Chondrocyte (in vitro differentiated cells): ENCODE data around the gene SNED1. TPM values are rescaled to one million over a fixed set of nuclear protein-coding genes. Genes with fewer than 3 reads are reported as not detected.

Experiments
- DNase-seq: peaks from one replicate; pipeline ENCODE4 v3.0.0; 2021; ENCODE audit warnings: mixed read lengths, low spot score
- H3K27ac Mint-ChIP-seq: one replicate; pipeline ENCODE4 v1.8.0; 2021; ENCODE audit warnings: mild to moderate bottlenecking, moderate library complexity, mixed read lengths; ENCODE audit not compliant: unreplicated experiment
- H3K27me3 Mint-ChIP-seq: 2 replicates; pipeline ENCODE4 v1.8.0; 2021; ENCODE audit warnings: low read depth, mixed read lengths
- H3K36me3 Mint-ChIP-seq: 2 replicates; pipeline ENCODE4 v1.8.0; 2021; ENCODE audit warnings: low read depth, mixed read lengths
- H3K4me1 Mint-ChIP-seq: 2 replicates; pipeline ENCODE4 v1.8.0; 2021; ENCODE audit warnings: low read depth, mild to moderate bottlenecking, mixed read lengths
- H3K4me3 Mint-ChIP-seq: one replicate; pipeline ENCODE4 v1.8.0; 2021; ENCODE audit warnings: mild to moderate bottlenecking, moderate library complexity, mixed read lengths; ENCODE audit not compliant: unreplicated experiment
- H3K9me3 Mint-ChIP-seq: 2 replicates; pipeline ENCODE4 v1.8.0; 2021; ENCODE audit warnings: low read depth, mixed read lengths
- total RNA-seq: library from RNA; stranded (reverse); gene quantifications from 3 replicates; pipeline ENCODE4 v1.2.1, GENCODE V29; 2021
- TF ChIP-seq, protein P1 (sequence below): fragments of 200-600 bp; sonication (generic); IDR thresholded peaks from 2 replicates; pipeline ENCODE4 v1.5.0; 2021; ENCODE audit warnings: antibody characterized with exemption, mild to moderate bottlenecking, moderate library complexity

The SNED1 gene
- total RNA-seq, 1 donor from 2014 or later, result 1.9 TPM

- no peaks in the 10 kb centered on the region for H3K36me3 Mint-ChIP-seq
- H3K27ac Mint-ChIP-seq, result no peak overlapping the region
- H3K27me3 Mint-ChIP-seq, result peaks cover 28% of the 10 kb centered on the region
- H3K4me1 Mint-ChIP-seq, result peaks cover 13% of the 10 kb centered on the region
- H3K9me3 Mint-ChIP-seq, result no peaks in the 10 kb centered on the region
- peak; percentile 82 for DNase-seq
- TF ChIP-seq, protein P1, sequence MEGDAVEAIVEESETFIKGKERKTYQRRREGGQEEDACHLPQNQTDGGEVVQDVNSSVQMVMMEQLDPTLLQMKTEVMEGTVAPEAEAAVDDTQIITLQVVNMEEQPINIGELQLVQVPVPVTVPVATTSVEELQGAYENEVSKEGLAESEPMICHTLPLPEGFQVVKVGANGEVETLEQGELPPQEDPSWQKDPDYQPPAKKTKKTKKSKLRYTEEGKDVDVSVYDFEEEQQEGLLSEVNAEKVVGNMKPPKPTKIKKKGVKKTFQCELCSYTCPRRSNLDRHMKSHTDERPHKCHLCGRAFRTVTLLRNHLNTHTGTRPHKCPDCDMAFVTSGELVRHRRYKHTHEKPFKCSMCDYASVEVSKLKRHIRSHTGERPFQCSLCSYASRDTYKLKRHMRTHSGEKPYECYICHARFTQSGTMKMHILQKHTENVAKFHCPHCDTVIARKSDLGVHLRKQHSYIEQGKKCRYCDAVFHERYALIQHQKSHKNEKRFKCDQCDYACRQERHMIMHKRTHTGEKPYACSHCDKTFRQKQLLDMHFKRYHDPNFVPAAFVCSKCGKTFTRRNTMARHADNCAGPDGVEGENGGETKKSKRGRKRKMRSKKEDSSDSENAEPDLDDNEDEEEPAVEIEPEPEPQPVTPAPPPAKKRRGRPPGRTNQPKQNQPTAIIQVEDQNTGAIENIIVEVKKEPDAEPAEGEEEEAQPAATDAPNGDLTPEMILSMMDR, result no peak
- H3K4me3 Mint-ChIP-seq, result no peak overlapping the region
Observed at GRCh38 chr2:240959214-240959940, 39.0 kb upstream of the SNED1 start.

GRCh38 chr2:240959941-240960308 is 38.5 kb upstream of the SNED1 start:
- no peaks in the 10 kb centered on the region for H3K9me3 Mint-ChIP-seq
- no peak overlapping the region for H3K4me3 Mint-ChIP-seq
- TF ChIP-seq, protein P1, result no peak
- H3K27ac Mint-ChIP-seq, result no peak overlapping the region
- no peaks in the 10 kb centered on the region for H3K36me3 Mint-ChIP-seq
- peaks cover 13% of the 10 kb centered on the region for H3K4me1 Mint-ChIP-seq
- H3K27me3 Mint-ChIP-seq, result peaks cover 23% of the 10 kb centered on the region
- DNase-seq, result peak; percentile 77

DNA sequence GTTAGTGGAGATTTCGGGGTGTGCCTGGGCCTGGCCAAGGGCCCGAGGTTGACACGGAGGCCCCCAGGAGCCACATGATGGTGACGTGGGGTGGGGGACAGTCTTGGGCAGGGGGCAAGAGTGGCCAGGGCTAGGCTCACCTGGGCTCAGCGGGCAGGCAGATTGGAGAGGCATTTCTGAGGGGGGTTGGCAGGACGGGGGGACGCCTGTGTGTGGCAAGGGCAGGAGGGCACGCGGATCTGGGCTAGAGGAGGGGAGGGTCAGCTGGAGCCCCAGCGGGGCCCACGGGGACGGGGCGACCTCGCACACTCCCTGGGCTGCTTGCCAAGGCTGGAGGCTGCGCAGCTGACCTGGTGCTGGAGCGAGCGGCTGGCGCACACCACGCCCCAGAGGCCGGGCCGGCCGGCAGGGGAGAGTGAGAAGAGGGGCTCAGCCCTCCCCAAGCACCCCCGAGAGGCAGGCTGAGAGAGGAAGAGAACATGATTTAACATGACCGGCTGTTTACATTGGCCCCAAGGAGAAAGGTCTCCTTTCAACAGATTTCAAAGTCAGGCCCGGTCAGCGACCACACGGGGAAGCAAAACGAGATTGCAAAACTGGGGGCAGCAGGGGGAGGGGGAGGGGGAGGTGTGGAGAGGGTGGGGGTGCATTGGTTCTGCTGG is 38.0 kb upstream of the SNED1 start:
- no peak overlapping the region for H3K4me3 Mint-ChIP-seq
- H3K27me3 Mint-ChIP-seq, result peaks cover 17% of the 10 kb centered on the region
- no peak for DNase-seq
- no peaks in the 10 kb centered on the region for H3K36me3 Mint-ChIP-seq
- TF ChIP-seq, protein P1, result no peak
- H3K9me3 Mint-ChIP-seq, result no peaks in the 10 kb centered on the region
- peaks cover 13% of the 10 kb centered on the region for H3K4me1 Mint-ChIP-seq
- no peak overlapping the region for H3K27ac Mint-ChIP-seq

DNA sequence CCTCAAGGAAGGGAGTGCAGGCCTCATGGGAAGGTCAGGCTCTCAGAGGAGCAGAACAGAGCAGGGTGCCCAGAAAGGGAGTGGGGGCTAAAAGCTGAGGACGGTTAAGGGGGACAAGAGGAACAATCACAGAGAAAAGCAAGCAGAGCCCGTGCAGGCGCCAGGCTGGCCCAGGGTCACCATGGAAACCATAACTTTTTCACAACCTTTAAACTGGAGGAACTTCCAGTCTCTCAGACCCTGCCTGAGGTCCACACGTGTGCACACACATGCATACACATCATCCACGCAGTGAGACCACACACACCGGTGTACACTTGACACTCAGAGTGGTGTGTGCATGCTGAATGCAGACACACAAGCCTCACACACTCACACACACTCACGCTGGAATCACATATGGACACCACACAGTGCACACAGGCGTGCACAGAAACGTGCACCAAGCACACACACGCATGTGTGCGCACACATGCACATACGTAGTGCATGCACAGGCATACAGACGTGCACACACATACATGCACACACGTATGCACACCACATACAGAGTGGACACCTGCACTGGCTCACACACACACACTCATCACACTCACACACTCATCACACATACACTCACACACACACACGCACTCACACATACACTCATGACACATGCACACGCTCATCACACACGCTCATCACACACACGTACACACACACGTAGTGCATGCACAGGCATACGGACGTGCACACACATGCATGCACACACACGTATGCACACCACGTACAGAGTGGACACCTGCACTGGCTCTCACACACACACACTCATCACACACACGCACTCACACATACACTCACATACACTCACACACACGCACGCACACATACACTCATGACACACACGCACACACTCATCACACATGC is 37.2 kb upstream of the SNED1 start:
- H3K36me3 Mint-ChIP-seq, result no peaks in the 10 kb centered on the region
- TF ChIP-seq, protein P1, result no peak
- no peak overlapping the region for H3K4me3 Mint-ChIP-seq
- no peaks in the 10 kb centered on the region for H3K9me3 Mint-ChIP-seq
- peaks cover 14% of the 10 kb centered on the region for H3K27me3 Mint-ChIP-seq
- peak; percentile 47 for DNase-seq
- peaks cover 13% of the 10 kb centered on the region for H3K4me1 Mint-ChIP-seq
- H3K27ac Mint-ChIP-seq, result no peak overlapping the region

DNA sequence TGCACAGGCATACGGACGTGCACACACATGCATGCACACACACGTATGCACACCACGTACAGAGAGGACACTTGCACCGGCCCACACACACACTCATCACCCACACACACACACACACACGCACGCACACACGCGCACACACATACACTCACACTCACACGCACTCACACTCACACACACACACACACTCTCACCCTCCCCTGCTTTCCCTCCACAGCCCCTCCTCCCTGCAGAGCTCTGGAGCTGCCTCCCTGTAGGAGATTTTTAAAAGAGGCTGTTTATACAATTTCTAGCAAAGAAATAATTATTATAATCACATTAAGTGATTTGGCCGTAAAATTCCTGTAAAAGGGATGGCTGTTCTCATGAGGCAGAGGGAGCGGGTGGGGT is 36.5 kb upstream of the SNED1 start:
- no peak overlapping the region for H3K4me3 Mint-ChIP-seq
- no peaks in the 10 kb centered on the region for H3K36me3 Mint-ChIP-seq
- no peak overlapping the region for H3K27ac Mint-ChIP-seq
- peaks cover 13% of the 10 kb centered on the region for H3K4me1 Mint-ChIP-seq
- peaks cover 11% of the 10 kb centered on the region for H3K27me3 Mint-ChIP-seq
- H3K9me3 Mint-ChIP-seq, result no peaks in the 10 kb centered on the region
- TF ChIP-seq, protein P1, result no peak
- no peak for DNase-seq
